Measurements from ENCODE around the gene TBXAS1.

- TF ChIP-seq CTCF (conservative IDR thresholded peaks at IDR 0.05): no peak
- no peak for TF ChIP-seq EZH2 (IDR thresholded peaks at IDR 0.05; ENCODE audit: low read depth)
Observed at GRCh38 chr7:140013676-140014075, 184.6 kb downstream of the TBXAS1 start.
